GM18858 (cell line): ENCODE measurements around the gene MAGEL2.

Experiments
- ATAC-seq: cut with Tn5 transposase; IDR thresholded peaks from one replicate; pipeline ENCODE4 v1.9.1; 2021; ENCODE audit not compliant: unreplicated experiment

Gene MAGEL2

GRCh38 chr15:23647421-23648370 is at the start of gene MAGEL2:
Gene MAGEL2, minus strand, starts transcription at chr15:23647867. Its CDS starts 125 bp downstream, at chr15:23647742.
- ATAC-seq = no peak

- ATAC-seq = no peak
Measured at GRCh38 chr15:23695282-23695681, 47.6 kb upstream of the MAGEL2 start.

GRCh38 chr15:23694592-23694991 is 46.9 kb upstream of the MAGEL2 start:
- no peak for ATAC-seq

GRCh38 chr15:23690450-23690852 is 42.8 kb upstream of the MAGEL2 start:
- ATAC-seq = no peak

GRCh38 chr15:23690015-23690414 is 42.3 kb upstream of the MAGEL2 start:
- no peak for ATAC-seq

- ATAC-seq = no peak
Measured at GRCh38 chr15:23687143-23687470, 39.4 kb upstream of the MAGEL2 start, which contains the start of gene NDN. Gene NDN, minus strand, starts transcription at chr15:23687305. Its CDS starts 88 bp downstream, at chr15:23687217.

GRCh38 chr15:23686466-23687142 is 38.9 kb upstream of the MAGEL2 start:
- ATAC-seq = no peak

- ATAC-seq = no peak
Measured at GRCh38 chr15:23671481-23671880, 23.8 kb upstream of the MAGEL2 start.

GRCh38 chr15:23670970-23671369 is 23.3 kb upstream of the MAGEL2 start:
- ATAC-seq = no peak

GRCh38 chr15:23663232-23663631 is 15.6 kb upstream of the MAGEL2 start:
- no peak for ATAC-seq

GRCh38 chr15:23648920-23649515 is 1.4 kb upstream of the MAGEL2 start:
- no peak for ATAC-seq

- no peak for ATAC-seq
Measured at GRCh38 chr15:23647001-23647295, 719 bp downstream of the MAGEL2 start.

- ATAC-seq = no peak
Measured at GRCh38 chr15:23646165-23647000, 1.3 kb downstream of the MAGEL2 start.

GRCh38 chr15:23645371-23646164 is 2.1 kb downstream of the MAGEL2 start:
- no peak for ATAC-seq

GRCh38 chr15:23644829-23645228 is 2.8 kb downstream of the MAGEL2 start:
- ATAC-seq = no peak

GRCh38 chr15:23642413-23643044 is 5.1 kb downstream of the MAGEL2 start:
- no peak for ATAC-seq

GRCh38 chr15:23634181-23634580 is 13.5 kb downstream of the MAGEL2 start:
- no peak for ATAC-seq

- no peak for ATAC-seq
Measured at GRCh38 chr15:23629234-23629805, 18.3 kb downstream of the MAGEL2 start.

- ATAC-seq = no peak
Measured at GRCh38 chr15:23628612-23629233, 18.9 kb downstream of the MAGEL2 start.
